SK-N-SH (cell line): ENCODE results near the gene GNAT1. TPM values are rescaled to one million over a fixed set of nuclear protein-coding genes. Genes with fewer than 3 reads are reported as not detected.

Experiments used
- CTCF ChIA-PET: fragments of 300-600, 350-600 bp; formaldehyde crosslinking; extraction: SDS; loops from one replicate; lab custom pipeline; 2021; lab: Yijun Ruan, JAX
- POLR2A ChIA-PET: fragments of 350-600 bp; sonication (Branson Sonifier 250); formaldehyde crosslinking; extraction: SDS; loops from one replicate; lab custom pipeline; 2020; ENCODE audit warnings: antibody characterized with exemption, inconsistent platforms; lab: Yijun Ruan, JAX
- DNase-seq: peaks from one replicate; pipeline ENCODE4 v3.0.0; 2012
- H2AFZ ChIP-seq: fragments of 200-600 bp; sonication (generic); 2 replicates; pipeline ENCODE4 v1.8.1; 2016; ENCODE audit warnings: antibody characterized with exemption, mild to moderate bottlenecking, low read depth
- H3F3A ChIP-seq: fragments of 200-600 bp; sonication (generic); replicated peaks from 2 replicates; pipeline ENCODE3; 2016; ENCODE audit warnings: antibody characterized with exemption, mild to moderate bottlenecking; ENCODE audit not compliant: insufficient read depth
- H3K27ac ChIP-seq, 2 experiments: fragments of 200-500 bp in 1 of 2; fragments of 200-600 bp in 1 of 2; sonication (Bioruptor generic) in 1 of 2; sonication (generic), shearing (Covaris generic) in 1 of 2; 2 replicates each; pipeline versions ENCODE4 v1.5.1 to v1.6.1; 2014 to 2016; ENCODE audit warnings: low read depth in 2 of 2, inconsistent platforms in 1 of 2, low read length in 1 of 2, mild to moderate bottlenecking in 1 of 2, mixed read lengths in 1 of 2
- H3K27me3 ChIP-seq: fragments of 200-600 bp; sonication (generic), shearing (Covaris generic); 2 replicates; pipeline ENCODE4 v1.6.1; 2016; ENCODE audit warnings: mixed run types; ENCODE audit not compliant: insufficient read depth
- H3K36me3 ChIP-seq, 2 experiments: fragments of 200-500 bp in 1 of 2; fragments of 200-600 bp in 1 of 2; sonication (Bioruptor generic) in 1 of 2; sonication (generic) in 1 of 2; replicated peaks in 1 of 2; 2 replicates each; pipeline versions ENCODE3 to v1.5.1; 2014 to 2016; ENCODE audit warnings: low read length in 1 of 2, mild to moderate bottlenecking in 1 of 2; ENCODE audit not compliant: insufficient read depth in 2 of 2, control insufficient read depth in 1 of 2
- H3K4me1 ChIP-seq, 2 experiments: fragments of 200-500 bp in 1 of 2; fragments of 200-600 bp in 1 of 2; sonication (Bioruptor generic) in 1 of 2; sonication (generic), shearing (Covaris generic) in 1 of 2; 2 replicates each; pipeline versions ENCODE4 v1.5.1 to v1.6.1; 2014 to 2016; ENCODE audit warnings: low read depth in 1 of 2, low read length in 1 of 2, mixed run types in 1 of 2; ENCODE audit not compliant: insufficient read depth in 2 of 2, control insufficient read depth in 1 of 2
- H3K4me2 ChIP-seq: fragments of 200-600 bp; sonication (generic), shearing (Covaris generic); 2 replicates; pipeline ENCODE4 v1.6.1; 2017; ENCODE audit warnings: mixed run types
- H3K4me3 ChIP-seq, 2 experiments: fragments of 200-500 bp in 1 of 2; fragments of 200-600 bp in 1 of 2; sonication (Bioruptor generic) in 1 of 2; sonication (generic), shearing (Covaris generic) in 1 of 2; 2 replicates each; pipeline versions ENCODE4 v1.5.1 to v1.8.1; 2014 to 2016; ENCODE audit warnings: low read depth in 2 of 2, inconsistent platforms in 1 of 2, low read length in 1 of 2, mild to moderate bottlenecking in 1 of 2, mixed read lengths in 1 of 2, moderate library complexity in 1 of 2
- H3K79me2 ChIP-seq: fragments of 200-600 bp; sonication (generic); 2 replicates; pipeline ENCODE4 v1.8.1; 2017; ENCODE audit warnings: mild to moderate bottlenecking; ENCODE audit not compliant: insufficient read depth
- H3K9ac ChIP-seq: fragments of 200-600 bp; sonication (generic); 2 replicates; pipeline ENCODE4 v1.6.1; 2017; ENCODE audit warnings: mixed run types
- H3K9me2 ChIP-seq: fragments of 200-600 bp; sonication (generic); 2 replicates; pipeline ENCODE4 v1.6.1; 2017; ENCODE audit warnings: mixed run types
- H3K9me3 ChIP-seq: fragments of 200-600 bp; sonication (generic); 2 replicates; pipeline ENCODE4 v1.6.1; 2017; ENCODE audit warnings: mixed run types, mild to moderate bottlenecking, moderate library complexity
- H4K20me1 ChIP-seq: fragments of 200-600 bp; sonication (generic); 2 replicates; pipeline ENCODE4 v1.6.1; 2017; ENCODE audit warnings: mild to moderate bottlenecking, mixed run types; ENCODE audit not compliant: insufficient read depth
- CTCF ChIP-seq: fragments of 200-600 bp; sonication (generic); IDR thresholded peaks from 2 replicates; pipeline ENCODE4 v1.6.1; 2017; ENCODE audit warnings: antibody characterized with exemption, mild to moderate bottlenecking, moderate library complexity
- EP300 ChIP-seq, 2 experiments: IDR thresholded peaks; 2 replicates each; pipeline versions ENCODE4 v1.4.0 to v1.6.1; 2012; ENCODE audit warnings: borderline replicate concordance in 1 of 2, low read depth in 1 of 2, low read length in 1 of 2
- FOXJ3 ChIP-seq: sonication (generic); formaldehyde crosslinking; IDR thresholded peaks from 2 replicates; pipeline ENCODE4 v1.5.1; 2020; ENCODE audit warnings: mild to moderate bottlenecking, missing genetic modification reagents
- GABPA ChIP-seq: IDR thresholded peaks from 2 replicates; pipeline ENCODE4 v1.4.0; 2012; ENCODE audit warnings: low read depth, mild to moderate bottlenecking
- GATA2 ChIP-seq: sonication (generic); formaldehyde crosslinking; IDR thresholded peaks from 2 replicates; pipeline ENCODE4 v1.5.0; 2020; ENCODE audit warnings: mild to moderate bottlenecking, missing genetic modification reagents
- MEF2A ChIP-seq: IDR thresholded peaks from 2 replicates; pipeline ENCODE4 v1.4.0; 2012; ENCODE audit warnings: low read depth, borderline replicate concordance
- RAD21 ChIP-seq: IDR thresholded peaks from 2 replicates; pipeline ENCODE4 v1.6.1; 2012; ENCODE audit warnings: mild to moderate bottlenecking, low read length
- SIN3A ChIP-seq: IDR thresholded peaks from 2 replicates; pipeline ENCODE4 v1.6.1; 2012; ENCODE audit warnings: low read depth, mild to moderate bottlenecking, low read length, moderate library complexity, borderline replicate concordance
- TEAD4 ChIP-seq: IDR thresholded peaks from 2 replicates; pipeline ENCODE4 v1.4.0; 2012; ENCODE audit warnings: mild to moderate bottlenecking, borderline replicate concordance; ENCODE audit not compliant: insufficient read depth
- WGBS: methylation state at CpG from one replicate; pipeline ENCODE4 v1.1.6; 2017; ENCODE audit warnings: low lambda C conversion rate; 5-methylcytosine and 5-hydroxymethylcytosine counted together
- polyA plus RNA-seq, 3 experiments: library from polyadenylated mRNA; depleted of rRNA; stranded (reverse); fragments of >200 nt; gene quantifications; 2 replicates each; pipeline ENCODE4 v1.2.3, GENCODE V29; 2012
- TF ChIP-seq, protein P1 (sequence below): IDR thresholded peaks from 2 replicates; pipeline ENCODE4 v1.4.0; 2012; ENCODE audit warnings: low read depth
- TF ChIP-seq, protein P2 (sequence below): IDR thresholded peaks from 2 replicates; pipeline ENCODE4 v1.4.0; 2012; ENCODE audit warnings: low read depth, borderline replicate concordance
- TF ChIP-seq, protein P3 (sequence below): fragments of 150-350 bp; IDR thresholded peaks from 2 replicates; pipeline ENCODE4 v1.6.1; 2017; ENCODE audit warnings: antibody characterized with exemption, low read length, low read depth, borderline replicate concordance

Gene GNAT1
- polyA plus RNA-seq (2012; rRNA removed), result not detected in 2 replicates
- not detected in 2 replicates for polyA plus RNA-seq (2012; cell fraction: cytosol; rRNA removed)
- 0.12 TPM in 1 of 2 replicates, not detected in the other for polyA plus RNA-seq (2012; cell fraction: nucleus; rRNA removed)

GRCh38 chr3:50190936-50191660 lies at the start of gene GNAT1:
Gene GNAT1, plus strand, starts transcription at chr3:50191610. Its CDS starts 116 bp downstream, at chr3:50191726.
- H3K4me1 ChIP-seq, result peaks cover 0 to 19% of the 10 kb centered on the region in 2 experiments; a peak in 1 of 4 replicates
- POLR2A ChIA-PET, result interaction anchor here (0.5 to 4.0 kb wide), 3 partner anchors 70 to 1749 kb away, joined by 3 to 21 read pairs (median 4); no protein-coding TSS in a partner anchor

GRCh38 chr3:50146316-50146901 lies 45.0 kb upstream of the GNAT1 start:
- no peaks in the 10 kb centered on the region for H3K9me3 ChIP-seq
- no peaks in the 10 kb centered on the region for H3K9me2 ChIP-seq
- POLR2A ChIA-PET, result no interaction called here
- no peaks in the 10 kb centered on the region for H3K27me3 ChIP-seq
- no peak overlapping the region for H3K4me3 ChIP-seq
- CTCF ChIA-PET, result interaction anchor here (0.6 to 1.0 kb wide), 3 partner anchors 13 to 25 kb away, joined by 3 read pairs; no protein-coding TSS in a partner anchor
- H2AFZ ChIP-seq, result no peak overlapping the region
- no peak overlapping the region for H3K9ac ChIP-seq
- H3K4me2 ChIP-seq, result no peak overlapping the region
- DNase-seq, result no peak
- no peak overlapping the region; a peak in 1 of 4 replicates for H3K27ac ChIP-seq
- WGBS, result 94% methylated on average over 2 of the region's 3 CpGs
- peaks cover 4% of the 10 kb centered on the region for H3F3A ChIP-seq
- no peaks in the 10 kb centered on the region for H3K36me3 ChIP-seq
- H3K79me2 ChIP-seq, result no peaks in the 10 kb centered on the region
- H3K4me1 ChIP-seq, result peaks cover 0 to 43% of the 10 kb centered on the region in 2 experiments; a peak in 2 of 4 replicates
- H4K20me1 ChIP-seq, result no peaks in the 10 kb centered on the region
- TF ChIP-seq GABPA (no peak), SIN3A (no peak), RAD21 (peak; percentile 29; the same call in 1 of the 2 replicates), EP300 (IDR thresholded peaks at IDR 0.05; ENCODE audit: borderline replicate concordance in 1 of 2, low read depth in 1 of 2, low read length in 1 of 2) (no peak), CTCF (peak; percentile 20; the same call in 1 of the 2 replicates), FOXJ3 (CRISPR knock-in tag) (no peak), GATA2 (peak; percentile 19; the same call in 1 of the 2 replicates), TEAD4 (no peak)
- TF ChIP-seq, protein P1, sequence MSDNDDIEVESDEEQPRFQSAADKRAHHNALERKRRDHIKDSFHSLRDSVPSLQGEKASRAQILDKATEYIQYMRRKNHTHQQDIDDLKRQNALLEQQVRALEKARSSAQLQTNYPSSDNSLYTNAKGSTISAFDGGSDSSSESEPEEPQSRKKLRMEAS, result no peak
- TF ChIP-seq, protein P2, sequence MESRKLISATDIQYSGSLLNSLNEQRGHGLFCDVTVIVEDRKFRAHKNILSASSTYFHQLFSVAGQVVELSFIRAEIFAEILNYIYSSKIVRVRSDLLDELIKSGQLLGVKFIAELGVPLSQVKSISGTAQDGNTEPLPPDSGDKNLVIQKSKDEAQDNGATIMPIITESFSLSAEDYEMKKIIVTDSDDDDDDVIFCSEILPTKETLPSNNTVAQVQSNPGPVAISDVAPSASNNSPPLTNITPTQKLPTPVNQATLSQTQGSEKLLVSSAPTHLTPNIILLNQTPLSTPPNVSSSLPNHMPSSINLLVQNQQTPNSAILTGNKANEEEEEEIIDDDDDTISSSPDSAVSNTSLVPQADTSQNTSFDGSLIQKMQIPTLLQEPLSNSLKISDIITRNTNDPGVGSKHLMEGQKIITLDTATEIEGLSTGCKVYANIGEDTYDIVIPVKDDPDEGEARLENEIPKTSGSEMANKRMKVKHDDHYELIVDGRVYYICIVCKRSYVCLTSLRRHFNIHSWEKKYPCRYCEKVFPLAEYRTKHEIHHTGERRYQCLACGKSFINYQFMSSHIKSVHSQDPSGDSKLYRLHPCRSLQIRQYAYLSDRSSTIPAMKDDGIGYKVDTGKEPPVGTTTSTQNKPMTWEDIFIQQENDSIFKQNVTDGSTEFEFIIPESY, result no peak

More at GRCh38 chr3:50190936-50191660, at the start of gene GNAT1:
- no peaks in the 10 kb centered on the region for H4K20me1 ChIP-seq
- no peaks in the 10 kb centered on the region for H3F3A ChIP-seq
- no peak within 1 kb of the TSS for H3K4me3 ChIP-seq
- no peak within 1 kb of the TSS for H3K9ac ChIP-seq
- H3K9me3 ChIP-seq, result no peaks in the 10 kb centered on the region
- peaks cover 19% of the 10 kb centered on the region for H3K27me3 ChIP-seq
- CTCF ChIA-PET, result interaction anchor here (0.7 to 23.1 kb wide), 12 partner anchors 10 to 83 kb away, joined by 3 to 1375 read pairs (median 15); partner anchors contain the start of genes GNAI2, LSMEM2, SEMA3B and SLC38A3
- WGBS, result 74% methylated on average over 7 of the region's 8 CpGs
- no peak for TF ChIP-seq CTCF
- TF ChIP-seq, protein P3, sequence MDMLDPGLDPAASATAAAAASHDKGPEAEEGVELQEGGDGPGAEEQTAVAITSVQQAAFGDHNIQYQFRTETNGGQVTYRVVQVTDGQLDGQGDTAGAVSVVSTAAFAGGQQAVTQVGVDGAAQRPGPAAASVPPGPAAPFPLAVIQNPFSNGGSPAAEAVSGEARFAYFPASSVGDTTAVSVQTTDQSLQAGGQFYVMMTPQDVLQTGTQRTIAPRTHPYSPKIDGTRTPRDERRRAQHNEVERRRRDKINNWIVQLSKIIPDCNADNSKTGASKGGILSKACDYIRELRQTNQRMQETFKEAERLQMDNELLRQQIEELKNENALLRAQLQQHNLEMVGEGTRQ, result no peak
- TF ChIP-seq MEF2A, result no peak
- DNase-seq, result no peak
- H3K4me2 ChIP-seq, result no peak within 1 kb of the TSS
- no peak within 1 kb of the TSS for H2AFZ ChIP-seq
- H3K79me2 ChIP-seq, result no peaks in the 10 kb centered on the region
- H3K27ac ChIP-seq, result no peak within 1 kb of the TSS
- H3K36me3 ChIP-seq, result no peaks in the 10 kb centered on the region
- no peaks in the 10 kb centered on the region for H3K9me2 ChIP-seq
